Panc1 (cell line): ENCODE measurements around the gene CAPN9. TPM values are rescaled to one million over a fixed set of nuclear protein-coding genes. Genes with fewer than 3 reads are reported as not detected.

Experiments
- ATAC-seq: fragments of 200-7000 bp; cut with Tn5 transposase; 2 replicates; pipeline ENCODE4 v1.9.1; 2020; ENCODE audit warnings: mild to moderate bottlenecking, moderate library complexity
- BruUV-seq: library from RNA; stranded (reverse); fragments of 400-500 nt; replicated peaks from 2 replicates; lab custom pipeline; 2021; lab: Mats Ljungman, UMichigan
- CTCF ChIA-PET: fragments of 300-600 bp; sonication (Branson Sonifier 250); formaldehyde crosslinking; loops from one replicate; lab custom pipeline; 2022; ENCODE audit warnings: antibody characterized with exemption; lab: Charles Lee
- POLR2A ChIA-PET: fragments of 300-600 bp; sonication (Branson Sonifier 250); formaldehyde crosslinking; loops from one replicate; lab custom pipeline; 2022; ENCODE audit warnings: antibody characterized with exemption; lab: Charles Lee
- DNase-seq: peaks from one replicate; pipeline ENCODE4 v3.0.0-alpha.2; 2010; ENCODE audit warnings: low read depth, low spot score
- H3K27ac ChIP-seq: 2 replicates; pipeline ENCODE4 v1.5.1; 2011; ENCODE audit warnings: mild to moderate bottlenecking, low read length, inconsistent platforms
- H3K27me3 ChIP-seq: fragments of 200-500 bp; sonication (Bioruptor generic); 2 replicates; pipeline ENCODE4 v1.6.0; 2014; ENCODE audit warnings: low read length, inconsistent platforms; ENCODE audit not compliant: control insufficient read depth, insufficient read depth
- H3K36me3 ChIP-seq: fragments of 200-500 bp; sonication (Bioruptor generic); 2 replicates; pipeline ENCODE4 v1.5.1; 2014; ENCODE audit warnings: inconsistent platforms, mild to moderate bottlenecking, low read length, moderate library complexity; ENCODE audit not compliant: control insufficient read depth, insufficient read depth
- H3K4me1 ChIP-seq: 2 replicates; pipeline ENCODE4 v1.5.1; 2011; ENCODE audit warnings: inconsistent platforms, mild to moderate bottlenecking, low read length, moderate library complexity; ENCODE audit not compliant: control insufficient read depth, insufficient read depth
- H3K4me3 ChIP-seq, 2 experiments: 2 replicates each; pipeline ENCODE4 v1.5.1; 2011 to 2012; ENCODE audit warnings: low read depth in 2 of 2, low read length in 2 of 2, mild to moderate bottlenecking in 2 of 2, inconsistent platforms in 1 of 2, moderate library complexity in 1 of 2
- H3K9me3 ChIP-seq: fragments of 200-500 bp; sonication (Bioruptor generic); 2 replicates; pipeline ENCODE4 v1.5.1; 2014; ENCODE audit warnings: low read depth, mild to moderate bottlenecking, inconsistent platforms, low read length, moderate library complexity; ENCODE audit not compliant: control insufficient read depth, insufficient read depth
- POLR2AphosphoS5 ChIP-seq: IDR thresholded peaks from 2 replicates; pipeline ENCODE4 v1.6.1; 2012; ENCODE audit warnings: mild to moderate bottlenecking, low read depth, low read length, moderate library complexity
- REST ChIP-seq, 2 experiments: IDR thresholded peaks; 2 replicates each; pipeline ENCODE4 v1.6.1; 2011 to 2012; ENCODE audit warnings: low read depth in 2 of 2, control low read depth in 1 of 2, low read length in 1 of 2, mild to moderate bottlenecking in 1 of 2, moderate library complexity in 1 of 2; ENCODE audit not compliant: insufficient read depth in 1 of 2
- SIN3A ChIP-seq: IDR thresholded peaks from 2 replicates; pipeline ENCODE4 v1.6.1; 2012; ENCODE audit warnings: low read depth, mild to moderate bottlenecking, low read length, moderate library complexity, borderline replicate concordance; ENCODE audit not compliant: insufficient read depth
- TCF7L2 ChIP-seq: IDR thresholded peaks from 2 replicates; pipeline ENCODE4 v1.6.1; 2011; ENCODE audit warnings: mild to moderate bottlenecking, low read depth, low read length, inconsistent platforms
- in situ Hi-C: cut with HindIII; loops from 2 replicates; pipeline ENCODE4 v1.10.0; 2016; ENCODE audit warnings: low sequenced_read_pairs, low pct_unique_long_range_greater_than_20kb
- intact Hi-C: fragments of 100-400 bp; cut with micrococcal nuclease; formaldehyde crosslinking; loops from one replicate; pipeline ENCODE4 v1.10.0; 2022; ENCODE audit not compliant: unreplicated experiment
- total RNA-seq: library from RNA; stranded (reverse); gene quantifications from one replicate; pipeline ENCODE4 v1.2.1, GENCODE V29; 2021; ENCODE audit not compliant: unreplicated experiment
- TF ChIP-seq, protein P1 (sequence below): fragments of 450-650 bp; IDR thresholded peaks from 2 replicates; pipeline ENCODE4 v1.5.1; 2017; ENCODE audit warnings: mild to moderate bottlenecking

CAPN9 gene
- total RNA-seq, 1 experiment from 2014 or later: not detected

GRCh38 chr1:230807561-230808280 is 60.5 kb downstream of the CAPN9 start:
- in situ Hi-C loops (no loop called here), intact Hi-C loops (no loop called here)
- no peak for ATAC-seq
- H3K27me3 ChIP-seq: no peaks in the 10 kb centered on the region
- ChIA-PET POLR2A (interaction anchor here (0.5 kb wide), 1 partner anchor 520 kb away, joined by 11 read pairs; no protein-coding TSS in a partner anchor), CTCF (interaction anchor here (0.9 kb wide), 1 partner anchor 59 kb away, joined by 3 read pairs; no protein-coding TSS in a partner anchor)
- BruUV-seq: no TSS peak
- H3K4me3 ChIP-seq: no peak overlapping the region
- no peaks in the 10 kb centered on the region for H3K36me3 ChIP-seq
- no peak for DNase-seq
- no peak overlapping the region for H3K27ac ChIP-seq
- no peaks in the 10 kb centered on the region for H3K4me1 ChIP-seq
- no peak for TF ChIP-seq POLR2AphosphoS5
- TF ChIP-seq SIN3A: no peak
- TF ChIP-seq, protein P1, sequence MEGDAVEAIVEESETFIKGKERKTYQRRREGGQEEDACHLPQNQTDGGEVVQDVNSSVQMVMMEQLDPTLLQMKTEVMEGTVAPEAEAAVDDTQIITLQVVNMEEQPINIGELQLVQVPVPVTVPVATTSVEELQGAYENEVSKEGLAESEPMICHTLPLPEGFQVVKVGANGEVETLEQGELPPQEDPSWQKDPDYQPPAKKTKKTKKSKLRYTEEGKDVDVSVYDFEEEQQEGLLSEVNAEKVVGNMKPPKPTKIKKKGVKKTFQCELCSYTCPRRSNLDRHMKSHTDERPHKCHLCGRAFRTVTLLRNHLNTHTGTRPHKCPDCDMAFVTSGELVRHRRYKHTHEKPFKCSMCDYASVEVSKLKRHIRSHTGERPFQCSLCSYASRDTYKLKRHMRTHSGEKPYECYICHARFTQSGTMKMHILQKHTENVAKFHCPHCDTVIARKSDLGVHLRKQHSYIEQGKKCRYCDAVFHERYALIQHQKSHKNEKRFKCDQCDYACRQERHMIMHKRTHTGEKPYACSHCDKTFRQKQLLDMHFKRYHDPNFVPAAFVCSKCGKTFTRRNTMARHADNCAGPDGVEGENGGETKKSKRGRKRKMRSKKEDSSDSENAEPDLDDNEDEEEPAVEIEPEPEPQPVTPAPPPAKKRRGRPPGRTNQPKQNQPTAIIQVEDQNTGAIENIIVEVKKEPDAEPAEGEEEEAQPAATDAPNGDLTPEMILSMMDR: no peak
- TF ChIP-seq TCF7L2: no peak
- TF ChIP-seq REST (IDR thresholded peaks at IDR 0.05; ENCODE audit: insufficient read depth in 1 of 2, low read depth in 2 of 2, low read length in 1 of 2): no peak
- peaks cover 3% of the 10 kb centered on the region; the same call in 1 of the 2 replicates for H3K9me3 ChIP-seq

DNA sequence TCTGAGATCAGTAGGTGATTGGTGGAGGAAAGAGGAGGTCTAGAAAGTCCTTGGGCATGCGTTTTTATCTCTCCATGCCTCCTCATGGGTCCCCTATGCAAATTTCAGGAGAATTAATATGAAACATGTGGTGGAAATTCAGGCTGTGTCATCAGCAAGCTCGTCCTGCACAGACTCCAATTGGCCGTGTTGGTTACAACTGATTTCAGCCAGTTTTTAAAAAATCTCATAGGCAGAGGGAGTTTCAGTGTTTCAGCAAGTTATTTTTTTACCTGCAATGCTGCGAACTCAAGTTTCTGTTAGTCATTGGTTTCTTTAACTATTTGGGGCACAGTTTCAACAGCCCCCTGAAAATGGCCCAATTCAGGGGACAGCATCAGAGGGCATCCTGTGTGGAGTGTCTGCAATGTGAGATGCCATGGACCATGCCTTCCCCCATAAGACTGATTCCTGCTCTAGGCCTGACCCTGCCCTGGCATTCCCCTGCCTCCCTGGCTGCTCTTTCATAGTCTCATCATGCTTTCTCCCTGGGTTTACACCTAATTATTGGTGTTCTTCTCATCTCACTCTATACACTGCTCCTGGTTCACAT is 61.2 kb downstream of the CAPN9 start:
- no peak for DNase-seq
- Histone ChIP-seq H3K4me3 (no peak overlapping the region), H3K27me3 (no peaks in the 10 kb centered on the region), H3K4me1 (no peaks in the 10 kb centered on the region), H3K9me3 (peaks cover 3% of the 10 kb centered on the region; the same call in 1 of the 2 replicates), H3K27ac (no peak overlapping the region), H3K36me3 (no peaks in the 10 kb centered on the region)
- intact Hi-C loops (no loop called here), in situ Hi-C loops (no loop called here)
- ATAC-seq: no peak
- CTCF ChIA-PET: interaction anchor here (0.9 kb wide), 1 partner anchor 58 kb away, joined by 3 read pairs; no protein-coding TSS in a partner anchor
- no TSS peak for BruUV-seq
- no peak for TF ChIP-seq POLR2AphosphoS5
- POLR2A ChIA-PET: interaction anchor here (0.5 kb wide), 1 partner anchor 520 kb away, joined by 11 read pairs; no protein-coding TSS in a partner anchor
